Ammon's horn (tissue), 1 donor: ENCODE measurements around the gene LMCD1.

Source experiments
- DNase-seq: peaks from one replicate; pipeline ENCODE4 v3.0.0-alpha.2; 2016; ENCODE audit warnings: low spot score

Gene LMCD1

DNA sequence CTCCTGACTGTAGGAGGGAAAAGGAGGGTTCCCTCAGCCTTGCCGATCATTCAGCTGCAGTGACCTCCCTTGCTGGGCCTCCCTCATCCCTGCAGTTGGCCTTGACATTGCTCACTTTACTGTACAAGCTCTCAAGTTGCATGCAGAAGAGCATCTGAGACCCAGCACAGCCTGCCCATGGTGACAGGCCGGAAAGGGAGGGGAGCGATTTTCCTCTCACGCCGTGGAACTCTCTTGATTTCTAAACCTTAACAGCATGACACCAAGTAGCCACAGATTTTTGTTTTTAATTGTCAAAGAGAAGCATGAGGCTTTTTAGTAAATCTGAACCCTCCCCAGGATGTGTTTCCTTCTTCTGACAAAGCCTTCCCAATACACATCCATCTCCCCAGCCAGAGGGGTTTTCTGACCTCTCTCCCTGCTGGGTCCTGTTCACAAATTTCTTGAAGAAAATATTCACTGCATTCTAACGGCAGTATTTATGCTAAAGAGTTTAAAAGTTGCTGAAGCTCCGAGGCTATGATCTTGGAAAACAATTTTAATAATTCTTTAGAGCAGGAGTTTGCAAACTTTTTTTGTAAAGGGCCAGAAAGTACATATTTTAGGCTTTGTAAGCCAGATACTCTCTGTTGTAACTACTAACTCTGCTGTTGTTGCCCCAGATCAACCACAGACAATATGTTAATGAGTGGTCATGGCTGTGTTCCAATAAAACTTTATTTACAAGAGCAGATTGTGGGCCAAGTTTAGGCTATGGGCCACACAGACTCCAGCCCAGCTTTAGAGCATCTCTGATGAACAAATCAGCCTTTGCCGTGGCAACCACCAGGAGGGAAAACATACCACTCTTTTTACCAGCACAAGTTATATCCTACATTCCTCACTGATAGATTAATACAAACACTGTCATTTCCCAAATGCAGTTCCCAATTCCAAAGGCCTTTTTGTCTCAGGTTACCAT is 34.8 kb downstream of the LMCD1 start:
- DNase-seq, result no peak

DNA sequence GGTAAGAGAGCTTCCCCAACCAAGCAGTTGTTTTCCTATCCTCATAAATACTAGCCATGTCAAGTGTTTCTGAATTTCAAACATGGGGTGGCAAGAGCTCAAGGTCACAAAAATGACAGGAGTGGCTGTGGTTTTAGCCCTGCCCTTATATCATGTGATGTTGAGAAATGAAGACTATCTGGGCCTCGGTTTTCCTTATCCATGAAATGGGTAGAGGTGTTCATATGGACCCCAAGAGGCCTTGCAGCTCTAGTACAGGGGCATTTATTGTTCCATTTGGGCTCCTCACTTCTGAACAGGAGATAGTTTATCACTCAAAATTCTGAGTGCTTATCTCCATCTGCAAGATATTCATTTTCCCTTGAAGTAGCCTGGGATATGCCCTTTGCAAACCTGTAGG is 35.8 kb downstream of the LMCD1 start:
- DNase-seq, result no peak

DNA sequence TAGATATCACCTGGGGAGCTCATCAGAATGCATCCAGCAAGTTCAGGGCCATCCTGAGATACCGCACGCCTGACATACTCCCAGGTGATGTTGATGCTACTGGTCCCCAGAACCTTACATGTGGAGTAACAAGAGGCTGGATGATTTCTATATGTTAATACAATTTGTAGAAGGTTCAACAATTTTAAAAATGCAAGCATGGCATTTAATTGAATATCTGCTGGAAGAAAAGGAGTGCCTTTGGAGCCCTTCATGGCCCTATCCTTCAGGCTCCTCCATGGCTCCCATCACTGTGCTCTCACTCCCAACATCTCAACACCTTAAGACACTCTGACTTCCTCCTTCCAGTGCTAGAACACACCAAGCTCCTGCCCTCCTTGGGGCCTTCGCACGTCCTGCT is 36.6 kb downstream of the LMCD1 start:
- no peak for DNase-seq

DNA sequence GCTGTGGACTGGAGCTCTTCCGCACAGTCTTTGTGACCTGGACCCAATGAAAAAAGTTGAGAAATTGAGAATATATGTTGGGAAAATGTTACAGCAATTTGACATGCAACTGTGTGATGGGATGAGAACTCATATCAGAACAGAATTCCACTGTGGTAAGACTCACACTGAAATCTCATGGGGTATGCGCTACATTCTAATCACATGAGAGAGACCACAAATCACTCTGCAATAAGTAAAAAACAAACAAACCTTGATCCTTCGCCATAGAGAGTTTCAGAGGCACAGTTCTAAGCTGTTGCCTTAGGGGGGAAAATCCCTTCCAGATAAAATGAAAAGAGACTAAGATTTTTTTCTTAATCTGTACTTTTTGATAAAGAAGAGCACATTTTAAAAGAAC is 37.3 kb downstream of the LMCD1 start:
- no peak for DNase-seq

DNA sequence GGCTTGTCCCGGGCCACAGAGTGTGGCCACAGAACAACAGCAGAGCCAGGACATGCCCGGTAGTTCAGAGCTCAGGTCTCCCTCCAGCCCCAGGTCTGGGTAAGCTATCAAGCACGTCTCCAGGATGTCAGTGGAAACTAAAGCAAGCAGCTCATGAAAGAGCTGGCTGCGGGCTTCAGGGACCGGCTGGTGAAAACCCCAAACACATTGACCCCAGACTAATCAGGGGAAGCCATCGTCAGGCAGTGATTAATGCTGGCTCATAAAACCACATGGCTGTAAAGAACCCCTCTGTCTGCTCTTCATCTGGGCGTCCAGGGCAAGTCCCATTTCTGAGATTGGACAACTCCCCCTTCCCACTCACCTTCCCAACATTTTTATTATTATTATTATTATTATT is 37.8 kb downstream of the LMCD1 start:
- no peak for DNase-seq

DNA sequence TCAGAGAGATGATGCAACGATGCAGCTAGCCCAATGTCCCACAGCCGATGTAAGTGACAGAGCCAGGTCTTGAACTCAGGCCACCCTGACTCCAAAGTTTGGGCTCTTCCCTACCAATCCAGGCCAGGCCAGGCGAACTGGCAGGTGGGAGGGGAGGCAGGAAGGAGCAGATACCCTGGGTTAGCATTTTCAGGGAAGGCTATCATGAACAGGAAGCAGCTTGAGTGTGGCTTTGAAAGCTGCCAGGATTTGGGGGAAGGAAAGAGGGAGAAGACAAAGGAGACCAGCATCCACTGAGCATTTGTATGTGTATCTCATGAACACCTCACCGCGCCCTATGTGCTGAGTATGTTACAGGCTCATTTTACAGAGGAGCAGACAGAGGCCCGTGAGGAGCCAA is 38.8 kb downstream of the LMCD1 start:
- DNase-seq, result no peak

DNA sequence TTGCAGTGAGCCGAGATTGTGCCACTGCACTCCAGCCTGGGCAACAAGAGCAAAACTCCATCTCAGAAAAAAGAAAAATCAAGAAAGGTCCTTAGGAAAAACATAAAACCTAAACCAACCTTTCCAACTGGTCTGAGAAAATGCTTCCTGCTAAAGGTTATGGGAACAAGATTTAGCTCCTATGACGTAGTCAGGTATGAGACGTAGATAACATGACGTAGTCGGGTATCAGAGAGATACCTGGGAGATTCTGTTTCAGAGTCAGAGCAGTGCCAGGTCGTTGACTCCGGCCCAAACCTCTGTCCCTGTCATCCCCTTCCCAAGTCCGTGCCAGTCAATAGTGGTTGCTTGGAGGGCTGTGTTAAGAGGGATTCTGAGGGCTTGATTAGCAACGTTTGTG is 39.9 kb downstream of the LMCD1 start:
- no peak for DNase-seq

DNA sequence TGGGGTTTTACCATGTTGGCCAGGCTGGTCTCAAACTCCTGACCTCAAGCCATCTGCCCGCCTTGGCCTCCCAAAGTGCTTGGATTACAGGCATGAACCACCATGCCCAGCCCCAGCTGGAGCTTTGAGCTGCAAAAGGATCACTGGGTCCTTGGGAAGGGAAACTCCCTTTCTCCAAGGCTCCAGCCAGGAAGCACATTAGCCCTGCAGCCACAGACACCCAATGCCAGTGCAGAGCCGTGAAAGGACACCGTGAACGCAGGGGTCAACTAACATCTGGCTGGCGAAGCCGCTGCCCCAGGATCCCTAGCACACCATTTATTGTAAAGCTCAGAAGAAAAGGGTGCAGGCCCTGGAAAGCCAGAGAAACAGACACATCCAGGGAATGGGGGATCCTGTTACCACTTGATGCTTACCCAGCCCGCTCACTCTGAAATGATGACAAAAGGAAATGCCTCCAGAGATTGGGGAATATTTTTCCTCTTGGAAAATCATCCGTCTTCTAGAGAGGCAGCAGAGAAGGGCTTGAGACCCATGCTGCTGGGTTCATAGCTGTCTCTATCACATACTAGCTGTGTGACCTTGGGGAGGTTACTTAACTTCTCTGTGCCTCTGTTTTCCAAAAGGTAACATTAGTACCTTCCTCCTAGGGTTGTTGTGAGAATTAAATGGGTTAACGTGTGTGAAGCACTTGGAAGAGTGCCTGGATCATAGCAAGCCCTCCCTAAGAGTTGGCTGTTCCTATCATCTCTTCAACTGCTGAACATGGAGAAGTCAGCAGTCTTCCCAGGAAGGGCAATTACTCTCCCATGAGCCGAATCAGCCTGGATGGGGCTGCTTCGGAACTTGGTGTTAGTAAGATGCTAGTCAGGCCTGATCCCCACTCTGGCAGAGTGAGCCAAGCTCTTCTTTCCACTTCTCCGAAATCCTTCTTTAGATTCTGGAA is 40.8 kb downstream of the LMCD1 start:
- DNase-seq, result no peak

DNA sequence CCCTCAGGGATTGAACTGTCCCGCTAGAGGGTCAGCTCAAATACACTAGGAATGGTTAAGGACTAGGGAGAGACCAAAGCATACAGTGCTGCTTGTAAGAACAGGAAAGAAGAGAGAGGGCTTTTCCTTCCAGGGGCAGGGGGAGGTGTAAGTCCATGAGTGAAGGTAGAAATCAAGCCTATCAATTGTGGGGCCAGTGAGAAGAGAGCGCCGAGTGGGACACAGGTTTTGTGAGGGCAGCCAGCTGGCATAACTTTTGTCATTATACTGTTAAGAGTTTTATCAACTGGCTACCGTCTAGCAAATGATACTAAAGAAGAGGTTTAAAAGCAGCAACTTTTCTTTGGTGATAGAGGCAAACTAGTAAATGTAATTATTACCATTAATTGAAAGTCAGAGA is 45.0 kb downstream of the LMCD1 start:
- no peak for DNase-seq

DNA sequence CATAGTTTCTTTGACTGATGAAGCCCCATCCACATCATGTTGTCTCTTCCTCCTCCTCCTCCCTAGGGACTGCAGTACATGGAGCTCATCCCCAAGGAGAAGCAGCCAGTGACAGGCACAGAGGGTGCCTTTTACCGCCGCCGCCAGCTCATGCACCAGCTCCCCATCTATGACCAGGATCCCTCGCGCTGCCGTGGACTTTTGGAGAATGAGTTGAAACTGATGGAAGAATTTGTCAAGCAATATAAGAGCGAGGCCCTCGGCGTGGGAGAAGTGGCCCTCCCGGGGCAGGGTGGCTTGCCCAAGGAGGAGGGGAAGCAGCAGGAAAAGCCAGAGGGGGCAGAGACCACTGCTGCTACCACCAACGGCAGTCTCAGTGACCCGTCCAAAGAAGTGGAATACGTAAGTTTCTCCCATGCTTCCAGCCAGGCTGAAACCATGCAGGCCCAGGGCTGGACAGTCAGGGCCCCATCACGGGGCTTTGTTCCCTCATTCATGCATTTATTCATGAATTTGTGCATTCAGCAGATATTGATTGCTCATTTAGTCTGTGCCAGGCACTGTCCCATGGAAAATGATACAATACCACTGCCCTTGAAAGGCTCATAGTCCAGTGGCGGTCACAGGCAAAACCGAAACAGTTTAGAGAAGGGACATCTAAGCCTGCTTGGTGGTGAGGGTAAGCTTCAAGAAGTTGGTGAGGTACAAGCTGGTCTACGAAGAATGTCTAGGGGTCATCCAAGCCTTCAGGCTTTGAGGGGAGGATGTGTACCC is 47.1 kb downstream of the LMCD1 start:
- no peak for DNase-seq

DNA sequence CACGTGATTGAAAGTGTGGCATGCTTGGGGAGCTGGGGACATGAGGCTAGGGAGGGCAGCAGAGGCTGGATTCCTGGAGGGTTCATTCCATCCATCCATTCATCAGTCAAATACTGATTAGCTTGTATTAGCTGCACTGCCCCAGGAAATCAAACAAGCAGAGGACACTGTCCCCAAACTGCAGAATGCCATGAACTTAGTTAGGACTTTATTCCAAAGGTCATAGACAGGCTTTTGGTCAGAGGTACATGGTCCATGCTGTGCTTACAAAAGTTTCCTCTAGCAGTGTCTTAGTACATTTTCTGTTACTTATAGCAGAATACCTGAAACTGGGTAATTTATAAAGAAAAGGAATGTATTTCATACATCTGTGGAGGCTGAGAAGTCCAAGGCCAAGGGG is 47.7 kb downstream of the LMCD1 start:
- DNase-seq, result no peak

DNA sequence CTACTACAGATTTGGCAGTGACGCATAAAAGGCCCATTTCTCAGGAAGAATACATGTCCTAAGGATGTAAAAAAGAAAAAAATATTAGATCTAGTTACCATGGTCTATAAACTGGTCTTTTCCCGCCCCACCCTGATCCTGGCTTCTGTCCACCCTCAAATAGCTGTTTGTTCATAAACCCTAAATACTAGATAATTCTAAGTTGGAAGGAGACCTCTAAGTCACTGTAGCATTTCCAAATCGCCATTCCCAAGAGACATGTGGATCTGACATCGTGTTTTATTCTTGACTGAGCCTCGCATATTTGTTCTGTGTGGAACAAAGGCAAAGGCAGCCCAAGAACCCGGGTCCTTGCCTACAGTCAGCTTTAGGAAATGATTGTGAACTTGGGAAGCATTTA is 49.0 kb downstream of the LMCD1 start:
- DNase-seq, result no peak

DNA sequence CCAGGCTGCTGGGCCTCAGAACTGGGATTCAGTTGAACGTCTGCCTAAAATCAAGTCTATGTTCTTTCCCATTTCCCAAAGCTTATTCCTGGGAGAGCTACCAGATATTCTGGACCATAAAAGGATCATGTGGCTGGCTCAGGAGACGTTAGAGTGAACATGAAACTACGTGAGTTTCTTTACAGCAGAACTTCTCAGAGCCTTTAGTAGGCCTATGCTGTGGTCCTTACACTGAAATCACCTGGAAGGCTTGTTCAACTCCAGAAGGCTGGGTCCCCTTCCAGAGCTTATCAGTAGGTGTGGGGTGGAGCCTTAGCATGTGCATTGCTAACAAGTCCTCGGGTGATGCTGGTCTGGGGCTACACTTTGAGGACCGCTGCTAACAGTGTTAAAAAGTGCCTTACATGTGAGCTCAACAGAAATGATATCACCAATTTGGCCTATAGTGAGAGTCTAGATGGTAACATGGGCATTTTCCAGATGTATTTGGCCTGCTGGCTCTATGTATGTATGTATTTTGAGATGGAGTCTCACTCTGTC is 50.7 kb downstream of the LMCD1 start:
- no peak for DNase-seq

DNA sequence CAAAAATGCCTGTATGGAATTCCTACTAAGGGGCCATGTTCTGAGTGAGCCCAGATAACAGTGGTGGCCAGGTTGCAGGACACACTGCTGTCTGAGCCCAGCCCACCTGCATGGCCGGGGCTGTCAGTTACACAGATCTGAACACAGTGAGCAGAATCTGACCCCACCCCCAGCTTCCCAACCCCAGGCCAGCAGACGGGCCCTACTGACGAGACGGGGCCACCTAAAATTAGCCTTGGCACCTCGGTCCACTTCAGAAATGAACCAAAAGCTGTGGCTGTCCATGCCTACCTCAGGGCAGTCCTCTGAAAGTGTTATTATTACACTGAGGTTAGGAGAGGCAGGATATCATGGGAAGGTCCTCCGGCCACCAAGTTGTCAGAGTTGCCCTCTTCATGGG is 51.8 kb downstream of the LMCD1 start:
- DNase-seq, result no peak

DNA sequence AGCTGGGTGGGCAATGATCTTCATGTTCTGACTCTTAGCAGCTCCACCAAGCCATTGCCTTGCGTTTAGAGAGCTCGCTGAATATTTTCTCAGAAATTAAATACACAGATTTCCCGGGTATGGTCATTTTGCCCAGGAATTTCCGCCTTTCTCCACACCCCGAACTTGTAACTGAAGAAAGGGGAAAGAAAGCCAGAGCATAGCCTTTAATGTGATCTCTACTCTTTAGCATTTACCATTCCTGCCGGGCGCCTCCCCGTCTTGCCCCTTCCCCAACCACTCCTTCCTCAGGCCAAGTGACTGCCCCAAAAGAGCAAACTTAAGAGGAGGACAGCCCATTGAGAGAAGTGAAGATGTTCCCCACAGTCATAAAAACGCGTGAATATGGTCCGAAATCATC is 53.1 kb downstream of the LMCD1 start:
- no peak for DNase-seq

DNA sequence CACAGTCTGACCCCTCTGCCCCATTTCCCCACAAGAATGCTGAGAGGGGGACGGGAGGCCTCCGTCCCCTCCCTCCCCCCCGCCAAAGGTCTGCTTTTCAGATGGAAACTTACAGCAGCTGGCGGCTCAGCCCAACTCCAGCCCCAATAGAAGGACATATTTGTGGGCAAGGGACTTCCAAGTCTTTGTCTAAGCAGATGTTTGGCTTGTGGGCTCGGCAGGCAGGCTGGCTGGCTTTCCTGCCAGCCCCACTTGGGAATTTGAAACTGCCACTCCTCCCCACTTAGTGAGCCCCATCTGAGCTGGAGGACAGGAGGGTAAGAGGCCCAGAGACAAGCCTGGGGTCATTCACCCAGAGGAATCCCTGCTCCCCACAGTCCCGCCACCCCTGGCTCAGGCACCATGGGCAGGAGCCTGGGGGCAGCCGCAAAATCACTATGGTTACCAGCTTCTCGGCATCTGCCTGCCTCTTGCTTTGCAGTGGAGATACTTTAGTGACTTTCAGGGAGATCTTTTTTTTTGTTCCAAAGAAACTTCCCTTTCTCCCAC is 53.6 kb downstream of the LMCD1 start:
- no peak for DNase-seq

DNA sequence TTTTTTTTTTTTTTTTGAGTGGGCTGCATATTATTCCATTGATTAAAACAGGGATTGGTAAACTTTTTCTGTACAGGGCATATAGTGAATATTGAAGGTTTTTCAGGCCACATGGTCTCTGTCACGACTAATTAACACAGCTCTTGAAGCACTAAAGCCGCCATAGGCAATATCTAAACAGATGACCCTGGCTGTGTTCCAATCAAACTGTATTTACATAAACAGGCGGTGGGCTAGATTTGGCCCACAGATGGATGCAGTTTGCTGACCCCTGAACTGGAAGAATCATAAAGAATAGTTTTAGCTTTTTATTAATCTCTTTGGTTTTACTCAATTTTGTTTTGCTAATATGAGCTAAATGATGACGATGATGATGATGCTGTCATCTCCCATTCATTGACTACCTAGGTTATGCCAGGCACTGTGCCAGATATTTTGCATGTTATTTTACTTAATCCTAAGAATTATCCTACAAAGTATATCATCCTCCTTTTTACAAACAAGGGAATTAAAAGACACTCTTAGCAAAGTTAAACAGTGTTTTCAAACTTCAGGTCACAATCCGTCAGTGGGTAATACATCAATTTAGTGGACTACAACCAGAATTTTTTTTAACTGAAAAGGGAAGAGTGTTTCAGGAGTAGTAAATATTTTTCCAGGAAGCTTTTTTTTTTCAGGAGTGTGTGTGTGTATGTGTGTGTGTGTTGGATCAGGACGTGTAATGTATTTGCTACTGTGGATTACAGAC is 54.3 kb downstream of the LMCD1 start:
- no peak for DNase-seq

DNA sequence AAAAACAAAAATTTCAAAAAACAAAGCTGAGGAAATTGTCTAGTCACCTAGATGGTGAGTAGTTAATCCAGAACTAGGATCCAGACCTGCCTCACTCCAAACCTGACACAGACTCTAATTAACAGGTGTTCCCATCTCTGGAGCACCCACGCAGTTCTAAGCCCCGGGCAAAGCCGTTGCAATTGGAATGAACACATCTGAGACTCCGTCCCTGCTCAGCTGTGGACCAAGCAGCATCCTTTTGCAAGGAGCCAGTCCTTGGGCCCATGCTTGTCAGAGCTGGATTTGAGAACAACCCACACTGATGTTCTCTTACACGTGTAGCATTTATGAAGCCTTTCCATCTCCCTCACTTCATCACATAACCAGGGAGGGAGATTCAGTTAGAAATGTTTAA is 54.8 kb downstream of the LMCD1 start:
- no peak for DNase-seq

DNA sequence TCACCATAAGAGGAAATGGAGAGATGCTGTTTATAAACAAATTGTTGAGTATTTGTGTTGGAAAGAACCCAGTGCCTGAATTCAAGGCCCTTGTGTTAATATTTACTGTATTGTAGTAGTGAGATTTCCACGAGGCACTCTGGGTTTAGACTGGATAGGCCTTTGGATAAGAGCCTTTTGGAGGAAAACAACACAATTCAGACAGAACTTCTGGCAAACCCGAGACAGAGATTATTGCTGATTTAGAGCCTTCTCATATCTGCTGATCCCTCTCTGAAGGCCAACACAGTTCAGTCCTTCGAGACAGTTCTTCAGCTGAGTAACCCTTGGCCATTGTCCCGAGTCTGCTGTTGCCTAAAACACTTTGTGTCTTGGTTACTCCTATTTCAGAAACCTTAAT is 55.7 kb downstream of the LMCD1 start:
- DNase-seq, result no peak

DNA sequence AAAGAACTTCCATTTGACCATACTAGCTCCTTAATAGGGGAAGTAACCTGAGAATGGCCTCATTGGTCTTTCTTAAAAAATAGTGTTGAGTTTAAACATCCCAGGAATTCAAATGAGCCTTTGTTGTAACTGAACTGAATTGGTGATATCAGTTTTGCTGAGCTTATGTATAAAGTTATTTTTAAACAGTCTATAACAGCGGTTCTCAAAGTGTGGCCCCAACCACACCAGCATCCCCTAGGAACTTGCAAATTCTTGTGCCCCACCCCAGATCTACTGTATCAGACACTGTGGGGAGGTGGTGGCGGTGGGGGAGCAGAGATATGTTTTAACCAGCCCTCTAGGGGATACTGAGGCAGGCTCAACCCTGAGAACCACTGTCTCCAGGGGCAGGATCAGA is 57.0 kb downstream of the LMCD1 start:
- DNase-seq, result no peak

DNA sequence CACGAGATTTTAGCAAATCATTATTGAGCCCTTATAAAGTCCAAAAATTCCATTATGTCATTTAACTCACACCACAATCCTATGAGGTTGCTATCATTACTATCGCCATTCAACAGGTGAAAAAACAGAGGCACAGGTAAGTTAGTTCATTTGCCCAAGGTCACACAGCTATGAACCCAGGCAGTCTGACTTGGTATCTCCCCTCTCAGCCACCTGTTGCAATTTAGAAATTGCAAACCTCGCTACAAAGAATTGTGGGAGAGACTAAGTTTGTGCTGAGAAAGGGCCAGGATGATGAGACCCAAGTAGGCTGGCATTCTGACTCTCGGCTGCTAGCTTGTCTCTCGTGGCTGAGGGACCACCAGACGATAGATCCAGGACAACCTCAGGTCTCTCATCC is 57.7 kb downstream of the LMCD1 start:
- DNase-seq, result no peak
